ENCODE results near the gene MRPL2. TPM values are rescaled to one million over a fixed set of nuclear protein-coding genes. Genes with fewer than 3 reads are reported as not detected.

The MRPL2 gene
- total RNA-seq, 1 donor from 2014 or later, result 45.7 TPM

GRCh38 chr6:43060034-43060754 is 960 bp upstream of the MRPL2 start:
- Mint-ChIP-seq H3K4me3 (peak overlapping the region; percentile 99), H3K4me1 (peaks cover 28% of the 10 kb centered on the region), H3K36me3 (ENCODE audit: low read depth) (peaks cover 2% of the 10 kb centered on the region), H3K27ac (ENCODE audit: unreplicated experiment) (peak overlapping the region; percentile 98), H3K9me3 (no peaks in the 10 kb centered on the region), H3K27me3 (ENCODE audit: low read depth) (no peaks in the 10 kb centered on the region)
- TF ChIP-seq CTCF (conservative IDR thresholded peaks at IDR 0.05), result no peak
- DNase-seq (ENCODE audit: low read depth, low spot score), result no peak

GRCh38 chr6:43058531-43058930 is 703 bp downstream of the MRPL2 start:
- no peak for DNase-seq (ENCODE audit: low read depth, low spot score)
- H3K9me3 Mint-ChIP-seq, result no peaks in the 10 kb centered on the region
- H3K27me3 Mint-ChIP-seq (ENCODE audit: low read depth), result no peaks in the 10 kb centered on the region
- peak overlapping the region; percentile 99 for H3K4me3 Mint-ChIP-seq
- peaks cover 36% of the 10 kb centered on the region for H3K4me1 Mint-ChIP-seq
- H3K36me3 Mint-ChIP-seq (ENCODE audit: low read depth), result peaks cover 4% of the 10 kb centered on the region
- TF ChIP-seq CTCF (conservative IDR thresholded peaks at IDR 0.05), result no peak
- H3K27ac Mint-ChIP-seq (ENCODE audit: unreplicated experiment), result no peak overlapping the region

GRCh38 chr6:43055966-43056365 is 3.3 kb downstream of the MRPL2 start:
- Mint-ChIP-seq H3K4me3 (peak overlapping the region; percentile 94), H3K36me3 (ENCODE audit: low read depth) (peaks cover 4% of the 10 kb centered on the region), H3K4me1 (peaks cover 54% of the 10 kb centered on the region), H3K27me3 (ENCODE audit: low read depth) (no peaks in the 10 kb centered on the region), H3K27ac (ENCODE audit: unreplicated experiment) (no peak overlapping the region), H3K9me3 (no peaks in the 10 kb centered on the region)
- no peak for TF ChIP-seq CTCF (conservative IDR thresholded peaks at IDR 0.05)
- DNase-seq (ENCODE audit: low read depth, low spot score), result no peak

- Mint-ChIP-seq H3K4me3 (peak overlapping the region; percentile 94), H3K36me3 (ENCODE audit: low read depth) (peaks cover 6% of the 10 kb centered on the region), H3K27ac (ENCODE audit: unreplicated experiment) (peak overlapping the region; percentile 96), H3K4me1 (peaks cover 48% of the 10 kb centered on the region), H3K9me3 (no peaks in the 10 kb centered on the region), H3K27me3 (ENCODE audit: low read depth) (no peaks in the 10 kb centered on the region)
- no peak for TF ChIP-seq CTCF (conservative IDR thresholded peaks at IDR 0.05)
- DNase-seq (ENCODE audit: low read depth, low spot score), result no peak
Measured at GRCh38 chr6:43054206-43054943, 4.9 kb downstream of the MRPL2 start.

GRCh38 chr6:43053545-43054205 is 5.6 kb downstream of the MRPL2 start, which contains the start of gene CUL7:
Gene CUL7 (minus strand): TSS chr6:43053851. CDS start chr6:43052788, 1,063 bp downstream.
- TF ChIP-seq CTCF (conservative IDR thresholded peaks at IDR 0.05), result no peak
- Mint-ChIP-seq H3K4me3 (peak within 1 kb of the TSS; percentile 94), H3K27ac (ENCODE audit: unreplicated experiment) (peak within 1 kb of the TSS; percentile 98), H3K4me1 (peaks cover 41% of the 10 kb centered on the region), H3K9me3 (no peaks in the 10 kb centered on the region), H3K27me3 (ENCODE audit: low read depth) (no peaks in the 10 kb centered on the region), H3K36me3 (ENCODE audit: low read depth) (peaks cover 6% of the 10 kb centered on the region)
- DNase-seq (ENCODE audit: low read depth, low spot score), result peak; percentile 73
